Lung (tissue), 12 donors: ENCODE results near the gene TOE1. TPM values are rescaled to one million over a fixed set of nuclear protein-coding genes. Genes with fewer than 3 reads are reported as not detected.

Experiments
- ATAC-seq: fragments of 200-7000 bp; cut with Tn5 transposase; one replicate; pipeline ENCODE4 v1.9.1; 2020; ENCODE audit warnings: moderate number of reproducible peaks; ENCODE audit not compliant: insufficient read depth, low FRiP score
- DNase-seq, 3 donors: peaks; one replicate each; pipeline ENCODE4 v3.0.0-alpha.2; 2013 to 2017
- H3K27ac ChIP-seq, 2 donors: one replicate each; pipeline ENCODE4 v1.5.1; 2013; ENCODE audit warnings: mild to moderate bottlenecking in 2 of 2, moderate library complexity in 2 of 2, control low read depth in 1 of 2, inconsistent platforms in 1 of 2, low read depth in 1 of 2, low read length in 1 of 2
- H3K27me3 ChIP-seq, 3 donors: one replicate each; pipeline ENCODE4 v1.5.1; 2013; ENCODE audit warnings: low read length in 2 of 3; ENCODE audit not compliant: control insufficient read depth in 3 of 3, insufficient read depth in 3 of 3
- H3K36me3 ChIP-seq, 4 donors: one replicate each; pipeline ENCODE4 v1.5.1; 2013; ENCODE audit warnings: low read length in 4 of 4, mild to moderate bottlenecking in 1 of 4, moderate library complexity in 1 of 4; ENCODE audit not compliant: control insufficient read depth in 4 of 4, insufficient read depth in 4 of 4
- H3K4me1 ChIP-seq, 5 donors: one replicate each; pipeline ENCODE4 v1.5.1; 2013; ENCODE audit warnings: low read length in 5 of 5, mild to moderate bottlenecking in 2 of 5, moderate library complexity in 1 of 5; ENCODE audit not compliant: control insufficient read depth in 5 of 5, insufficient read depth in 5 of 5
- H3K4me3 ChIP-seq: one replicate; pipeline ENCODE4 v1.5.1; 2013; ENCODE audit warnings: mild to moderate bottlenecking, control low read depth, moderate library complexity
- H3K9ac ChIP-seq, 2 donors: one replicate each; pipeline ENCODE4 v1.5.1; 2013; ENCODE audit warnings: low read length in 2 of 2, control low read depth in 1 of 2; ENCODE audit not compliant: insufficient read depth in 1 of 2
- H3K9me3 ChIP-seq, 4 donors: one replicate each; pipeline ENCODE4 v1.5.1; 2013; ENCODE audit warnings: low read length in 3 of 4, mild to moderate bottlenecking in 1 of 4, moderate library complexity in 1 of 4; ENCODE audit not compliant: control insufficient read depth in 4 of 4, insufficient read depth in 3 of 4
- WGBS, 2 donors: extraction: QIAGEN DNeasy Blood & Tissue Kit; methylation state at CpG; one replicate each; pipeline ENCODE4 v1.1.7; 2013; 5-methylcytosine and 5-hydroxymethylcytosine counted together
- polyA plus RNA-seq, 2 donors: library from polyadenylated mRNA; stranded (reverse); fragments of 200-250 nt; gene quantifications; one replicate each; pipeline ENCODE4 v1.2.1, GENCODE V29; 2013
- total RNA-seq, 2 donors: library from RNA; depleted of rRNA in 1 of 2; stranded (reverse); fragments of >200 nt in 1 of 2; gene quantifications; one replicate each; pipeline ENCODE4 v1.2.1, GENCODE V29; 2014 to 2021
- TF ChIP-seq, protein P1 (sequence below): IDR thresholded peaks from 2 replicates; pipeline ENCODE4 v1.5.1; 2012; ENCODE audit warnings: mild to moderate bottlenecking; ENCODE audit errors: control extremely low read depth, extremely low read depth
- donor health status: control.
- donor health status: control.
- donor health status: Bipolar disorder and iron deficiency.
- donor health status: healthy.
- donor health status: DM: yes; HTN: yes; CAD: no.

TOE1 gene
- total and polyA plus RNA-seq, 4 donors, result 5.3 to 10.9 (median 8.5) TPM

DNA sequence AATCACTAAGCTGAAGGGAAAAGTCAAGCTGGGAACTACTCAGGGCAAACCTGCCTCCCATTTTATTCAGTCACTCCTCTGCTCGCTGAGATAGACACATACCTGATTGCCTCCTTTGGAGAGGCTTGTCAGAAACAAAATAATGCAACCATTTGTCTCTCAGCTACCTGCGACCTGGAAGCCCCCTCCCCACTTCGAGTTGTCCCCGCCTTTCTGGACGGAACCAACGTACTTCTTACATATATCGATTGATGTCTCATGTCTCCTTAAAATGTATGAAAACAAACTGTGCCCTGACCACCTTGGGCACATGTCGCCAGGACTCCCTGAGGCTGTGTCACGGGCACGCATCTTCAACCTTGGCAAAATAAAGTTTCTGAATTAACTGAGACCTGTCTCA lies 34.7 kb upstream of the TOE1 start:
- H3K9ac ChIP-seq, result no peak overlapping the region
- no peaks in the 10 kb centered on the region for H3K36me3 ChIP-seq
- H3K27ac ChIP-seq, result no peak overlapping the region
- H3K9me3 ChIP-seq, result no peaks in the 10 kb centered on the region
- TF ChIP-seq, protein P1, sequence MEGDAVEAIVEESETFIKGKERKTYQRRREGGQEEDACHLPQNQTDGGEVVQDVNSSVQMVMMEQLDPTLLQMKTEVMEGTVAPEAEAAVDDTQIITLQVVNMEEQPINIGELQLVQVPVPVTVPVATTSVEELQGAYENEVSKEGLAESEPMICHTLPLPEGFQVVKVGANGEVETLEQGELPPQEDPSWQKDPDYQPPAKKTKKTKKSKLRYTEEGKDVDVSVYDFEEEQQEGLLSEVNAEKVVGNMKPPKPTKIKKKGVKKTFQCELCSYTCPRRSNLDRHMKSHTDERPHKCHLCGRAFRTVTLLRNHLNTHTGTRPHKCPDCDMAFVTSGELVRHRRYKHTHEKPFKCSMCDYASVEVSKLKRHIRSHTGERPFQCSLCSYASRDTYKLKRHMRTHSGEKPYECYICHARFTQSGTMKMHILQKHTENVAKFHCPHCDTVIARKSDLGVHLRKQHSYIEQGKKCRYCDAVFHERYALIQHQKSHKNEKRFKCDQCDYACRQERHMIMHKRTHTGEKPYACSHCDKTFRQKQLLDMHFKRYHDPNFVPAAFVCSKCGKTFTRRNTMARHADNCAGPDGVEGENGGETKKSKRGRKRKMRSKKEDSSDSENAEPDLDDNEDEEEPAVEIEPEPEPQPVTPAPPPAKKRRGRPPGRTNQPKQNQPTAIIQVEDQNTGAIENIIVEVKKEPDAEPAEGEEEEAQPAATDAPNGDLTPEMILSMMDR, result no peak
- DNase-seq (no peak), ATAC-seq (no peak)
- WGBS, 2 donors, result 89 to 95% methylated on average over 10 of the region's 10 CpGs
- peaks cover 0 to 8% (median 5%) of the 10 kb centered on the region in 5 donors for H3K4me1 ChIP-seq
- no peaks in the 10 kb centered on the region for H3K27me3 ChIP-seq
- H3K4me3 ChIP-seq, result no peak overlapping the region

GRCh38 chr1:45306319-45306718 lies 33.7 kb upstream of the TOE1 start:
- Histone ChIP-seq H3K9ac (no peak overlapping the region), H3K4me3 (no peak overlapping the region), H3K27me3 (no peaks in the 10 kb centered on the region), H3K4me1 (peaks cover 0 to 8% (median 5%) of the 10 kb centered on the region in 5 donors), H3K36me3 (no peaks in the 10 kb centered on the region), H3K9me3 (no peaks in the 10 kb centered on the region), H3K27ac (no peak overlapping the region)
- ATAC-seq (no peak), DNase-seq (no peak)
- WGBS, 2 donors, result 65 to 77% methylated on average over 8 of the region's 8 CpGs
- TF ChIP-seq, protein P1, result no peak

- H3K9me3 ChIP-seq, result no peaks in the 10 kb centered on the region
- DNase-seq (no peak), ATAC-seq (no peak)
- no peaks in the 10 kb centered on the region for H3K27me3 ChIP-seq
- H3K4me3 ChIP-seq, result no peak overlapping the region
- H3K9ac ChIP-seq, result no peak overlapping the region
- H3K36me3 ChIP-seq, result no peaks in the 10 kb centered on the region
- TF ChIP-seq, protein P1, result no peak
- peaks cover 0 to 8% (median 5%) of the 10 kb centered on the region in 5 donors for H3K4me1 ChIP-seq
- WGBS, 2 donors, result 86 to 88% methylated on average over 3 of the region's 3 CpGs
- no peak overlapping the region for H3K27ac ChIP-seq
Measured at GRCh38 chr1:45306905-45307304, 33.1 kb upstream of the TOE1 start.

DNA sequence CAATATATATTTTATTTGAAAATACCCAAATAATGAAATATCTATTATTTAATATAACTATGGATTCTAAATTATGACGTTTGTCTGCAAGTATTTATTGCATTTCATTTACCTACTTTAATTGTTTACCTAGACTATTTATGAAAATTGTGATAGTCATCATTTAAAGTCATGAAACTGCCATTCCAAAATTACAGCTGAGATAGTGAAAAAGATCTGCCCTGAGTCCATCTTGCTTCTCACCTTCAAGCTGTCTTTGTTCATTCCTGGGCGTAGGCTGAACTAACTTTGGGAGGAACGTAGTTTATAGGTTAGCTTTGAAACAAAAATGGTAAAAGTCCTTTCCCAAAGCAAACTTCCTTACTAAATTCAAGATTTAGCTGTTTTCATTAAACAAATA lies 25.7 kb upstream of the TOE1 start:
- TF ChIP-seq, protein P1, result no peak
- Histone ChIP-seq H3K27me3 (no peaks in the 10 kb centered on the region), H3K36me3 (no peaks in the 10 kb centered on the region), H3K9me3 (peaks cover 0 to 2% (median 0%) of the 10 kb centered on the region in 4 donors), H3K4me1 (peaks cover 0 to 2% (median 0%) of the 10 kb centered on the region in 5 donors), H3K27ac (no peak overlapping the region), H3K4me3 (no peak overlapping the region), H3K9ac (no peak overlapping the region)
- DNase-seq (no peak), ATAC-seq (no peak)
- 87 to 94% methylated on average over 3 of the region's 3 CpGs for WGBS, 2 donors
